A549 treated with Hydrocortisone at 1 μM for 4 hours (cell line): Measurements from ENCODE around the gene TNFAIP8L3. TPM values are rescaled to one million over a fixed set of nuclear protein-coding genes. Genes with fewer than 3 reads are reported as not detected.

ENCODE experiments used
- total RNA-seq: library from RNA; stranded (reverse); fragments of 200-300 nt; extraction: Qiagen RNA extraction; gene quantifications from 5 replicates; pipeline ENCODE4 v1.2.3, GENCODE V29; 2022

The TNFAIP8L3 gene
- 28.1 to 41.8 TPM (median 34.7 TPM) in 5 replicates for total RNA-seq

DNA sequence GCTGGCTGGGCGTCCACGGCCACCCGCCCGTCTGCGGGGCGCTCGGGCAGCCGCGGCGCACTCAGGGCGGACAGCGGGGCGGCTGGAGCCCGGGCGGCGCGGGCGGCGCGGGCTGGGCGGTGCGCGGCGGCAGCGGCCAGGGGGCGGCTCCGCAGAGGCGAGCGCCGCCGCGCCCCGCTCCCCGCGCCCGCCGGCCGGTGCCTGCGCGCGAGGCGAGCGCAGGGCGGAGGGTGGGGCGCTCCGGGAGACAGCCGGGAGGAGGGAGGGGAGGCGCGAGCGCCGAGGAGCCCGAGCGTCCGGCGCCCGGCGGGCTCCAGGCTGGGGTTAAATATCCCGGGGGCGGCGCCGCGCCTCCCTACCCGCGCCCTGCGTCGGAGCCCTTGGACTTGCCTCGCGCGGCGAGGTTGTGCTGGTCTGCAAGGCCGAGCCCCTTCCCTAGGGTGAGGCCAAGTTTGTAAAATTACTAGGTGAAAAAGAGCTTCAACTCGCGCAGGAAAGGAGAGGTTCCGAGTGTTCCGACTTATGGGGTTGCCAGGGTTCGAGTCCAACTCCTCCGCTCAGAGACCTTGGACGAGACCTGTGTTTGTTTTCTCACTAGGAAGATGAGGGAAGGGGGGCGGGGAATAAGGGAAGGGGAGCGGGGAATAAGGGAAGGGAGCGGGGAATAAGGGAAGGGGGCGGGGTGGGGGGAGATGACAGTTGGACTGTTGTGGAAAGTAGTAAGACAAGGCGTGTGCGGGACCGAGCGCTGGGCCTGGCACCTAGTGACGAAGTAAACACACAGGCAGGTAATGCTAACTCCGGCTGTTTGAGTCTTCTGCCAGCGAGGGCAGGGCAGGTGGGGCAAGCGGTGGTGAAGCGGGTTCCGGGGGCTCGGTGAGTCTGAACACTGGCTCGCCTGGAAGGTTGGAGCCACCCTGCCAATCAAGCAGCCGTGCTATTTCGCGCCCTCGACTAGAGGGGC is at the start of gene TNFAIP8L3:
Gene TNFAIP8L3, minus strand, starts transcription at position 301 of the 964 bp plus-strand sequence. CDS start 311 bp downstream, outside the sequence.

Other genes starting within 250 kb of the TNFAIP8L3 start
- gene AP4E1, start 186.2 kb downstream of the TNFAIP8L3 start, total RNA-seq, result 7.3 to 12.5 TPM (median 9.6 TPM) in 5 replicates
- gene CYP19A1, start 243.7 kb upstream of the TNFAIP8L3 start, total RNA-seq, result 0.10 to 0.37 TPM (median 0.22 TPM) in 5 replicates
- gene GLDN, start 246.7 kb upstream of the TNFAIP8L3 start, total RNA-seq, result 0.02 to 0.12 TPM in 2 of 5 replicates, not detected in the others